ENCODE measurements around the gene POLR2F.

POLR2F gene

DNA sequence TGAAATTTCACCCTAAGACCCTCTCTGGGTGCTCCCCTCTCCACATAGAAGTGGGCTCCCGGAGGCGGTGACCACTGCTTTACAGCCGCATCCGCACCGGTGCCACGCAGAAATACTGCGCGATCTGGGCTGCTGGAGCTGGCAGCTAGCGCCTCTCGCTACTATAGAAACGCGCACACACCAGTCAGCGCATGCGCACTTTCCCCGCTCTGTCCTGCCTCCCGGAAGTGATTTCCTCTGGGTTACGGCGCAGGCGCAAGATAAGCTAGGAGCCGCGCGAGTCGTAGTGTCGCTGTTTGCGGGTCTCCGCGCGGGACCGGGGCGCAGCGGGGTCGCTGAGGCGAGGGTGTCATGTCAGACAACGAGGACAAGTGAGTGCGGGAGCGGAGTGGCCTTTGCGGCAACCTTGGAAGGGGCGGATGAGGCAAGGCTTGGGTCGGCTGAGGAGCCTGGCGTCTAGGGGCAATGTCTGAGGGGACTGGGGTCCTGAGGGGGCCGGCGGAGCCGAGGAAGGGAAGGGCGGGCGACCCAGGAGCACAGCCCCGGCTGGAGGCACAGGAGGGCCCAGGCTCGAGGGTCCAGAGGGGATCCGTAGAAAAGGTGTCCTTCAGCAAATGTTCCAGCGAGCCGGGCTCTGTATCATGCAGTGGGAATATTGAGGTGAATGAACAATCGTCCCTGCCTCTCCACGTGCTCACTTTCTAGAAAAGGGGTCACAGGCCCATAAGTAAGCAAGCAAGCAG, at the start of gene POLR2F, which contains the start of gene C22orf23:
Gene POLR2F, plus strand, starts transcription at position 263 of the 743 bp plus-strand sequence. Its CDS starts 89 bp downstream, at position 352.
Gene C22orf23, minus strand, starts transcription at position 165 of the 743 bp plus-strand sequence. CDS start 452 bp downstream, outside the sequence.
- peak; percentile 94 for DNase-seq (ENCODE audit: low read depth)

DNA sequence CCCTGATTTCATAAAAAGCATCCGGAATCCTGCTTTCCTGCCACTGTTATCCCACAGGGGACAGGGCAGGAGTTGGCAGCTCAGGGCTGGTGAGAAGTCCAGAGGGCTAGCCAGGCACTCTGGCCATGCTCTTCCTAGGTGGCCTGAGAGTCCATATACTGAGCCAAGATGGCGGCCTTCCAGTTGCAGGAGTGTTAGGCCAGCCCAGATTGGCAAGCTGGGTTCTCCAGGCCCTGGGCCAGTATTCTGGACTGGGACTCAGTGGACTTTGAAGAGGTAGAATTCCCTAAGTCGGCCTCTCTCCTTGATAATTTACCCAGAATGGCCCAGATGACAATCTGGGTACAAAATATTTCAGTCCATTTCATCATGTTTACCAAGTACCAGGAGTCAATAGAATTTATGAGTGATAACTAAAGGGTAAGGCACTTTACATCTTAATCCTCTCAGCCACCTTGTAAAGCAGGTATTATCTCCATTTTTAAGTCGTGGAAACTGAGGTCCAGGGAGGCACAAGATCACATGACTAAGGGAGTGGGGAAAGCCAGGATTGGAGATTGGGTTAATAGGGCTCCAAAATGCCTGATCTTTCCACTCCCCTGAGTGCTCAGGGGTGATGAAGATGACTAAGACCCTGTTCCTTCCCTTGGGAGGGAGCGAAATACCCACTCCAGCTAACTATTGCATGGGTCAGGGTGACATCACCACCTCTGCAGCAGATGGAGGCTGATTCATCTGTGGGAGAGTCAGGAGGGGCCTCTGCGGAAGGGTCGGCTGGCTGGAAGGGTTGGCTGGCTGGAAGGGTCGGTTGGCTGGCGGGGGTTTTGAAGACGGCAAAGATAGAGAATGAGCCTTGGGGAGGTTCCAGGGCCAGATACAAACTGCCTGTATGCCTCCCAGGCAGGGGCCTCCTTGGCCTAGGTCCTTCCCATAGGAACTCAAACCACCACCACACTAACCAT, 48.6 kb upstream of the POLR2F start:
- peak; percentile 11 for DNase-seq (ENCODE audit: low read depth)

- DNase-seq (ENCODE audit: low read depth) = peak; percentile 23
Observed at GRCh38 chr22:37905534-37906363, 47.8 kb upstream of the POLR2F start, which contains the start of gene MICALL1. Gene MICALL1, plus strand, starts transcription at chr22:37906297. Its CDS starts 126 bp downstream, at chr22:37906423.

GRCh38 chr22:37906364-37907008, 47.0 kb upstream of the POLR2F start:
- DNase-seq (ENCODE audit: low read depth) = no peak

GRCh38 chr22:37907036-37907954, 46.2 kb upstream of the POLR2F start:
- no peak for DNase-seq (ENCODE audit: low read depth)

DNA sequence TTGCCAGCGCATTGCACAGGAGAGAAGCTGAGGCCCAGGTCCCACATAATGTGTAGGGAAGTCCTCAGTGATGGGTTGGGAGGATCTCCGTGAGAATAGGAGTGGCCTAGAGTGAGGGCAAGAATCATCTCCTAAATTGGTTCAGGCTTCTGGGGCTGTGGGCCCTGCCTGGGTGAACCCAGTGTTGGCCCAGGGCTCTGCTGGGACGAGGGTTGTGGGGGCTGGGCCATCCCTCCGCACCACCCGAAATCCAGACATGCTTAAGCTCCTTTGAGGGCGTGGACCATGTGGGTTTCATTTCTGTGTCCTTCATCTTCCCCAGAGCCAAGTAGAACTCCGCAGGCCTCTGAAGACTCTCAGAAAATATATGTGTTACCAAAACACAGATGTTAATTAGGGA, 43.7 kb upstream of the POLR2F start:
- DNase-seq (ENCODE audit: low read depth) = no peak

DNA sequence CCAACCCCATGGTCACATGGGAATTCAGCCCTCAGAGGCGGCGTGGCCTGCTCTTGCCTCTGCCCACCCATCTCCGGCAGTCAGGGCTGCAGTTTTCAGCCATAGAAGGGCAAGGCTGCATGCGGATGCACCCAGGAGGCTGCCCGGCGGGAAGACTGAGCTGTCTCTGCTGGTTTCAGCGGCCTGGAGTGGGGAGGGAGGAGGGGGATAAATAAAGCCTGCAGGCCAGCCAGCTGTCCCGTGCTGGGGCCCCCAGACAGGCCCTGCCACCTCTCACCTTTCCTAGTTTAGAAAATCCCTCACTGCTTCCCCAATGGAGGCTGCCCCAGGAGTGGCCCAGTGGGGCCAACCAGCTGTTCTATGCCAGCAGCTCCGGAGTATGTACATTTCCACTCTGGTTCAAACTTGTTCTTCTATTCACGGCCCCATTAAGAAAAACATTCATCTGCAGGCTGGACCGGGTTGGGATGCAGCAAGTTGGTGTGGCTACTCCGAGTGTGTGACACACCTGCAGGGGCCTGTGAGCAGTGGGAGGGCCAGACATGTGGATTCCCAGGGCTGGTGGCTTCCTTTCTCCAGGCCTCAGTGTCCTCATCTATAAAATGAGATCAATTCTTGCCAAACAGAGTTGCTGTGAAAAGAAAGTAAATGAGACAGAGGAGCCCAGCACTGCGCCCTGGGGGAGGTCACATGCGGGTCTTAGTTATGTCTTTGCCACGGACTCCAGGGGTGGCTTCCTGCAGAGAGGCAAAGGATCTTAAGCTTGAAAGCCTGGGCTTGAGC, 42.4 kb upstream of the POLR2F start:
- DNase-seq (ENCODE audit: low read depth) = no peak

DNA sequence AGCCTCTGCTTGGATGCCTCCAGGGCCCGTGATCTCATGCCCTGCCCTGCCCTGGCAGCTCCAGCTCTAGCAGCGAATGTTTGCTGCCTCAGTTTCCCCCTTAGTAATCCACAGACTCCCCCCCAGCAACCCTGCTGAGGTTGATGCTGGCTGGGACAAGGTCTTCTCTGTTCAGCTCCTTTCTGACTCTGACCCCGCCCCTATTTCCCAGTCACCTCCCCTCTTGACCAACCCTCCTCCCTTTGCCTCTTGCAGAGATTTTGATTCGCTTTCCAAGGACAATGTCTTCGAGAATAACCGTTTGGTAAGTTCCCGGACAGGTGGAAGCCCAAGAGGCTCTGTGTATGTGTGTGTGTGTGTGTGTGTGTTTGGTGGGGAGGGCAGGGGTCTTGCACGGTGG, 41.8 kb upstream of the POLR2F start:
- DNase-seq (ENCODE audit: low read depth) = no peak

DNA sequence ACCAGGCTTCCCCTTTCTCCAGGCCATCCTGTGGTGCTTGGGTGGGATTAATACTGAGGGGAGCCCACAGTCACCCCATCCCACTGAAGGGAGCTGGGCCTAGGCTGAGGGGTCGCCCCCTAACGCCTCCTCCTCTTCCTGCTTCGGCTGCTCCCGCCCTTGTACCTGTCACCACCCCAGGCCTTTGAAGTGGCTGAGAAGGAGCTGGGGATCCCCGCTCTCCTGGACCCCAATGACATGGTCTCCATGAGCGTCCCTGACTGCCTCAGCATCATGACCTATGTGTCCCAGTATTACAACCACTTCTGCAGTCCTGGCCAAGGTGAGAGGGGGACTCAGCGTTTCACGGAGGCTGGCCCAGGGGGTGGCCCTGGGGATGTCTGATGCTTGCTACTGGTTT, 41.3 kb upstream of the POLR2F start:
- no peak for DNase-seq (ENCODE audit: low read depth)

- no peak for DNase-seq (ENCODE audit: low read depth)
Observed at GRCh38 chr22:37913233-37913721, 40.2 kb upstream of the POLR2F start.

- no peak for DNase-seq (ENCODE audit: low read depth)
Observed at GRCh38 chr22:37916311-37916710, 37.2 kb upstream of the POLR2F start.

GRCh38 chr22:37917874-37918548, 35.5 kb upstream of the POLR2F start:
- no peak for DNase-seq (ENCODE audit: low read depth)

DNA sequence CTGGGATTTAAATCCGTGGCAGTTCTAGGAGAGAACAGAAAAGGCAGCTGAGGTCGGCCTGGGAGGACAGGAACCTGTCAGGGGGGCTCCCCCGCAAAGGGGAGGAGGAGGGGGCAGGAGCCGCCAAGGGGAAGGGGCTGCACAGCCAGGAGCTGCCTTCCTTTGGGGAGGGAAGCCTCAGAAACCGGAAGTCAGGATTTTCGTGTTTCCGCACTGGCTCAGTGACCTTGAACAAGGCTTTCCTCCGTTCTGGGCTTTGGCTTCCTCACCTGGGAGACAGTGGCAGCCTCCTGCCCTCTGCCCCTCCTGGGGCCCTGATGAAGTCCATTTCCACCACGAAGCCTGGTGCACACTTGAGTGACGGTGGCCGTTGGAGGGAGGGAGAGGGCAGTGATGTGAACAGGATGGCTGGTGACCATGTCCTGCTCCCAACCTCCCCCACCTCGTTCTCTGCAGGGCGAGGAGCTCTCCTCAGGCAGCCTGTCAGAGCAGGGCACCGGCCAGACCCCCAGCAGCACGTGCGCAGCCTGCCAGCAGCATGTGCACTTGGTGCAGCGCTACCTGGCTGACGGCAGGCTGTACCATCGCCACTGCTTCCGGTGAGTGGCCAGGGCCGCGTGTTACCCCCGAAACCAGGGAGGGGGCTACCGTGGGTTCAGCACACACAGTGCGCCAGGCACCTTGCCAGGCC, 34.8 kb upstream of the POLR2F start:
- DNase-seq (ENCODE audit: low read depth) = no peak

- DNase-seq (ENCODE audit: low read depth) = no peak
Observed at GRCh38 chr22:37920126-37920525, 33.4 kb upstream of the POLR2F start.

- no peak for DNase-seq (ENCODE audit: low read depth)
Observed at GRCh38 chr22:37922191-37922590, 31.3 kb upstream of the POLR2F start.

GRCh38 chr22:37923927-37924326, 29.6 kb upstream of the POLR2F start:
- no peak for DNase-seq (ENCODE audit: low read depth)

- no peak for DNase-seq (ENCODE audit: low read depth)
Observed at GRCh38 chr22:37924386-37925065, 29.0 kb upstream of the POLR2F start.
